HG03039 (cell line): Measurements from ENCODE around the gene EGFR.
A peak's percentile ranks its signal among the peaks of the same experiment; 100 is the strongest.

Experiments used
- ATAC-seq: cut with Tn5 transposase; IDR thresholded peaks from one replicate; pipeline ENCODE4 v1.9.1; 2021; ENCODE audit warnings: mild to moderate bottlenecking, moderate library complexity; ENCODE audit not compliant: unreplicated experiment

Gene EGFR

DNA sequence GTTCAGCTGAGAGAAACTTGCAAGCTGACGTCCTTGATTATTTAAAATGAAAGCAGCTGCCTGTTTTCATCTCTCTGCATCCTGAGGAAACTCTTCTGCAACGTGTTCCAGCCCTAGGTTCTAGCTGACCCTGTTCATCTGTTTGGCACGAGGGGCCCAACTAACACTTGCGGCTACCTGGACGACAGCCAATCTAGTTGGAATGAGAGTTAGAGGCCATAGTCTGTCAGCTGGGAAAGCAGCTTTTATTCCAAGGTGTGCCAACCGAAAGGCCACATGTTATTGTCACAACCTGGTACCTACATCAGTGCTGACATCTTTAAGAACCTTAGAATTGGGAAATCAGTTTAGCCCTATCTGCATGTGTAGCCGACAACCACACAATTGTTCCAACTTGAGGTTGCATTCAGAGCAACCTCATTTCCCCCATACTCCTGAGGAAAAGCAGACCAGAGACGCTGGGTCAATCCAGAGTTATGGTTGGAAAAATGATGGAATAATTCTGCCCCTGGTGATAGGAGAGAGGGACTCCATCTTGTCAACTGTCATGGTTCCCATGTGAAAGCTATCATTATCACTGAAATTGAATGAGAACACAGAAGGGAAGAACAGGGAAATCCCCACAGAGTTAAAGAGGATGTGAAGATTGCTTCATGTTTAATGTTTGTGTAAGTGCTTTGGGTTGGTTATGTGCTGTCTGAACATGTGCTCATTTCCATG lies 121.6 kb downstream of the EGFR start:
- ATAC-seq = peak; percentile 94

GRCh38 chr7:55140941-55141278 lies 122.1 kb downstream of the EGFR start:
- peak; percentile 21 for ATAC-seq

GRCh38 chr7:55142919-55143600 lies 124.2 kb downstream of the EGFR start:
- no peak for ATAC-seq

DNA sequence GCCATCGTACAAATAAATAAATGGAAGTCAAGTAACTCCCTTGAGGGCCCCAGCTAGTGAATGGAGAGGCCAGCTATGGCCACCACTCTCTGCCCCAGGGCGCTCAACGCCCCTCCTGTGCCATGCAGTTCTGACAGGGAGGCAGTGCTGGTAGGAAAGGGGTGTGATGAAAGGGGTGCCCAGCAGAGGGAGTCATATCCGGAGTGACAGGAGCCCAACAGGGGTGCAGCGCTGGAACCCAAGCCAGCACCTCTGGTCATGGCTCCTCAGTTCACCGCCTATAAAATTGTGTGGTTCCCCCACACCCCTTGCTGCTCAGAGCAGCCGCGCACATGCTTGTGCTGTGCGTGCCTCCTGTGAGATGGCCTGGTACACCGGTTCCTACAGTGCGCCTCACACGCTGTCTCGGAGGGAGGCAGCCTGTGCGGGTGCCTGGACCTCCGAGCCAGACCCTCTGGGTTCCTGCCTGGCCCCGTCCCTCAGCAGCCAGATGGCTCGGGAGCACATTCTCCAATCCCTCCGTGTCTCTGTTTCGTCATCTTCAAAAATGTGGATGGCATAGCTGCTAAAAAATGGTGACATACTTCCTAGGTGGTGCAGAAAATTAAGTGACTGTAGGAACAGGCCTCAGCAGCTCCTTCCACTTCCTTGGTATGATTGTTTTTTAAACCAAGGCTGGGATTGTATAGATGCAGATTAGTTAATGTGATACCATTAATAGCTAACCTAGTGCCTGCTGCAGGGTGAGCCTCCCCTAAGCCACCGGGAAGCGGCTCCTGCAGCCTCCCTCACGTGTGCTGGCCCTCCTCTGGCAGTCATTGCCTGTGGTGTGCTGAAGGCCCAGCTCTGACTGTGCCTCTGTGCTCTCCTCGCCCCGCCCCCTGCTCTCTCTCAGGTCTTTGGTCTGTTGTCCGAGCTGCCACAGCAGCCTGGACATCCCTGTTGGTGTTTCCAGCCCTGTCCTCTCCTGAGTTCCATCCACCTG lies 125.8 kb downstream of the EGFR start:
- no peak for ATAC-seq

GRCh38 chr7:55145606-55146005 lies 126.8 kb downstream of the EGFR start:
- ATAC-seq = no peak

DNA sequence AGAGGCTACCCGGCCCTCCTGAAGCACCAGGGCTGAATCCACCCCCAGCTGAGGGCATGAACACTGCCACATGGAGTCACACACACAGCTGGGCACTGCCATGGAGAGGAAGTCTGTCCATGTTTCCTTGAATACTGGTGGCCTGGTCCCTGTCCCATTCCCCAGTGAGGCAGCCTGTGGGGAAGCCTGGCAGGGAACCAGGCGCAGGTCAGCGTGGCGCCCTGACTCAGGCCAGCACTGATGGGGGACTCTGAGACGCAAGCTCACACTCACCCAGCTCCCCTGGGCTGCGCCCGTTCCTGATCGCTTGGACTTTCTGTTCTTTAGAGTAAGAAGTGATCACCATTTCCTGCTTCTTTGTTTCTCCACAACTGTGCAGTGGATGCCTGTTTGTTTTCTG lies 128.3 kb downstream of the EGFR start:
- ATAC-seq = no peak

- no peak for ATAC-seq
Measured at GRCh38 chr7:55147736-55148135, 128.9 kb downstream of the EGFR start.

- ATAC-seq = no peak
Measured at GRCh38 chr7:55148571-55148970, 129.8 kb downstream of the EGFR start.

DNA sequence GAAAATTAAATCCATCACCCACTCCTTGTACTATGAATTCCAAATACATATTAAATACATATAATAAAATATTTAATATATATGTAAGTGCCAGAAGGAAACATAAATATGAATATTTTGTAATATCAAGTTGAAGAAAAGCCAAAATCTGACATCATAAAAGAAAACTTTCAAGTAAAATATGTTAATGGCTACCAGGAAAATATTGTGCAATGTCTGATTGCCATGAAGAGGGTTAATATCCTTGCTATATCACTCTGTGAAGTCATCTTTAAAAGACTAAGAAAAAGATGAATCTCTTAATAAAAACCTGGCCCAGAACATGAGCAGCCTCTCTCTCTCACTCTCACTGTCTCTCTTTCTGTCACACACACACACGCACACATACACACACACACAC lies 130.2 kb downstream of the EGFR start:
- no peak for ATAC-seq

GRCh38 chr7:55150166-55150565 lies 131.3 kb downstream of the EGFR start:
- no peak for ATAC-seq

DNA sequence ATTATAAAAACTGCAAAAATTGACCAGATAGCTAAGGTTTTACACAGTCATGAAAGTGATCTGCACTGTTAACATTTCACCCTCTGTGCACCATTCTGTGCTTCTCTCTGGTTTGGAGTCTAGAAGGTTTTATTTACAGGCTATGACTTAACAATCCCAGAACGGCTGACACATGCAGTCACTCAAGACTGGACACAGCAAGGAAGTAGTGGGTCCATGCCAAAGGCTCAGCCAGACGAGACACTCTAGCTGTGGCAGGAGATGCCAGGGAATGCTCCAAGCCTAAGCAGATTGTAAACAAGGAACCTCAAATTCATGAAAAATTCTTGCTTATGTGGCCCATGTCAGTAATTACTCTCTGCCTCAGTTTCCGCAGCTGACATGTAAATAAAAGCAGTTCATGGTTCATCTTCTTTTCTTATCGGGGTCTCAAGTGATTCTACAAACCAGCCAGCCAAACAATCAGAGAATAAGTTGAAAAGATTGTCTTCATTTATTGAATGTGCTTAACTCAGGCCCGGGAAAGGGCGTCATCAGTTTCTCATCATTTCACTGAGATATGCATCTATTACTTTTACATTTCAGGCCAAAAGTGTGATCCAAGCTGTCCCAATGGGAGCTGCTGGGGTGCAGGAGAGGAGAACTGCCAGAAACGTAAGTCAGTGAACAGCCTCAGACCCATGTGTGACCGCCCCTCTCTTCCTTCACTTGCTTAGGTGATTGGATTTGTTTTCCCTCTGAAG lies 132.1 kb downstream of the EGFR start:
- no peak for ATAC-seq

DNA sequence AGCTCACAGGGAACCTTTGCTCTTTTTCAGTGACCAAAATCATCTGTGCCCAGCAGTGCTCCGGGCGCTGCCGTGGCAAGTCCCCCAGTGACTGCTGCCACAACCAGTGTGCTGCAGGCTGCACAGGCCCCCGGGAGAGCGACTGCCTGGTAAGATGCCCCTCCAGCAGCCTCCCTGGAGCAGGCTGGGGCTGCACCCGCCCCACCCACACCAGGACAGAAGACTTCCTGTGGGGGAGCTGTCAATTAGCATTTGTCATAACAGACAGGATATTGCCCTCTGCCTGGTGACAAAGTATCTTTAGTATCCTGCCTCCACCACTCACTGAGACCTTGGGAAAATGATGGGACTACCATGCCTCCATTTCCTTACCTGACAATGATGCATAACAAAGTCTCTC lies 133.7 kb downstream of the EGFR start:
- no peak for ATAC-seq

GRCh38 chr7:55154096-55154495 lies 135.3 kb downstream of the EGFR start:
- no peak for ATAC-seq

DNA sequence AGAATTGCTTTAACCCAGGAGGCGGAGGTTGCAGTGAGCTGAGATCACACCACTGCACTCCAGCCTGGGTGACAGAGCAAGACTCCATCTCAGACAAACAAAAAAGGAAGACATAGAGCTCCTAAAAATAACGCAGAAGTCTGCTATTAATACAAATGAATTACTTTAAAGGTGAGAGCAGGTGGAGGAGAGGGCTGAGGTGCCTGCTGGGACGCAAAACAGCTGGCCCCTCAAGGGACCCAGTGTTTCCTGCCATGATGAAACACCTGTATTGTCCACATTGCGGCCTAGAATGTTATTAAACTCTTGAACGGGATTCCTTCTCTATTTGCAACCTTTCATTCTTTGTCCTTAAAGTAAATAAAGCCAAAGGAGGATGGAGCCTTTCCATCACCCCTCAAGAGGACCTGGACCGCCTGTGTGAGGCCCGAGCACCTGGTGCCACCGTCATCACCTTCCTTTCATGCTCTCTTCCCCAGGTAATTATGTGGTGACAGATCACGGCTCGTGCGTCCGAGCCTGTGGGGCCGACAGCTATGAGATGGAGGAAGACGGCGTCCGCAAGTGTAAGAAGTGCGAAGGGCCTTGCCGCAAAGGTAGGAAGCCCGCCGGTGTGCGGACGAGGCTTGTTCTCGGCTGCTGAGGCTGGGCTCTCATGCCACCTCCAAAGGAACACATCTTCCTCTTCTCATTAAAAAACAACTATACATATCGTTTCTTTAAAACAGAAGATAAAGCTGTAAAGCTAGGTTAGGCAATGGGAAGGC lies 136.7 kb downstream of the EGFR start:
- ATAC-seq = no peak

GRCh38 chr7:55156919-55157763 lies 138.3 kb downstream of the EGFR start:
- no peak for ATAC-seq

DNA sequence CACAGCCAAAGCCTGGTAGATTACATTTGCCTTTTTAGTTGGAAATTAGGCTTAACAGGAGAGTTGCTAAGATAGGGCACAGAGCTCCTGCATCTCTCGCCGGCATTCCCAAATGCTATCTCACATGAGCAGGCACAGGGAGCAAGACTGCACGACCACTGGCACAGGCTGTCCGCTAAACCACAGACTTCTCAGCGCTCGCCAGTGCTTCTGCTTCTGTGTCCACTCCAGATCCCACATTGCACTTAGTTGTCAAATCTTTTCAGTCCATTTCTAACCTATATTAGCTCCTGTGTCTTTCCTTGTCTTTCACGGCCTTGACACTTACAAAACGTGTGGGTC lies 138.9 kb downstream of the EGFR start:
- ATAC-seq = no peak

GRCh38 chr7:55158541-55159382 lies 139.9 kb downstream of the EGFR start:
- ATAC-seq = no peak

- no peak for ATAC-seq
Measured at GRCh38 chr7:55160539-55160938, 141.7 kb downstream of the EGFR start.
